ENCODE data around the gene RABGAP1L.

Gene RABGAP1L

DNA sequence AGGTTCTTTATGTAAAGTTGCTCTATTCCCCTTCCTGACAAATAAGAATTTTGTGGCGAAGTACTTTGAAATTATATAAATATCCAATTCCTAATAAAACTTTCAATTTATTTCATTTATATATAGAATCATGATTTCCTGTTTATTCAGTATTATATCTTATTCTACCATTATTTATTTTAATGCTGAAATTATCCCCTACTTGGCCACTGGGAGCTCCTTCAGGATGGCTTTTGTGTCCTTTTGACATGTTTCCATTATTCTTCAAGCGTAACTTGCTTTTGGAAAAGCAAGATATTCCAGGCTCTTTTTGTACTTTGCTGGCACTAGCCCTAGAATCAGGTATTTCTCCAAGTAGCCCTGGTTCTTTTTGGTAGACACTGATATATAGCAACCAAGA is 773.3 kb downstream of the RABGAP1L start:
- DNase-seq (ENCODE audit: low read depth): no peak
- no peak for TF ChIP-seq CTCF (IDR thresholded peaks at IDR 0.05; ENCODE audit: insufficient read depth, low read depth, low read length, missing control alignments)
- H3K4me3 ChIP-seq (ENCODE audit: low read length): no peak overlapping the region

- H3K4me3 ChIP-seq (ENCODE audit: low read length): no peak overlapping the region
- no peak for DNase-seq (ENCODE audit: low read depth)
- TF ChIP-seq CTCF (IDR thresholded peaks at IDR 0.05; ENCODE audit: insufficient read depth, low read depth, low read length, missing control alignments): no peak
Measured at GRCh38 chr1:174935961-174936727, 776.8 kb downstream of the RABGAP1L start.

DNA sequence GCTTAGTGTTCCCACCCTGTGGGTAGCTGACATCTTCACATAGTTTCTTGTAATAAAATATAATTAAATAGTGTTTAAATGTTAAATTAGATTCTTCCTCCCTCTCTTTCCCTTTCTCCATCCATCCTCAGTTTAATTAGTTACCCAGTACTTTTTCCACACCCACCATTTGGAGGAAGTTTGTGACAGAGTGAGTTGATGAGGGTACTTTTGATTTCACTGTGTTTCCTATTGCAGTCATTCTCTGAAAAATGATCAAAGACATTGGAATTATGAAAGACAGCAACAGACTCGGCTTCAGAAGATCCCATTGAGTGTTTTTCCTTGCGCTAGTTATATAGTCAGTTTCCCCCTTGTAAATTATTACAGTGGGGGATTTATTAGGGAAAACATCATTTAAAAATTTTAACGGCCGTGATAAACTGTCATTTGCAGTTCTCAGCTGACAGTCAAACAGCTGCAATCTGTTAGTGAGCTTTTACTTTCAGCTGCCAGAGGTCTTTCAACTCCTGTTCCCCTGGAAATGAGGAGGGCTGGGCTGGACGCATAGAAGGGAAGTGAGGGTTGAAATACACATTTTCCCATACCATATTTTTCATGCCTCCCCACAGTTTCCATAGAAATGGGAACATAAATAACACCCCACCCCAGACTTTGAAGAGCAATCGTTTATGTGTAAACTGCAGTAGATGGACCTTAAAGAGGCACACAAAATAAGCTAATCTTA is 779.1 kb downstream of the RABGAP1L start:
- TF ChIP-seq CTCF (IDR thresholded peaks at IDR 0.05; ENCODE audit: insufficient read depth, low read depth, low read length, missing control alignments): no peak
- no peak for DNase-seq (ENCODE audit: low read depth)
- H3K4me3 ChIP-seq (ENCODE audit: low read length): no peak overlapping the region

DNA sequence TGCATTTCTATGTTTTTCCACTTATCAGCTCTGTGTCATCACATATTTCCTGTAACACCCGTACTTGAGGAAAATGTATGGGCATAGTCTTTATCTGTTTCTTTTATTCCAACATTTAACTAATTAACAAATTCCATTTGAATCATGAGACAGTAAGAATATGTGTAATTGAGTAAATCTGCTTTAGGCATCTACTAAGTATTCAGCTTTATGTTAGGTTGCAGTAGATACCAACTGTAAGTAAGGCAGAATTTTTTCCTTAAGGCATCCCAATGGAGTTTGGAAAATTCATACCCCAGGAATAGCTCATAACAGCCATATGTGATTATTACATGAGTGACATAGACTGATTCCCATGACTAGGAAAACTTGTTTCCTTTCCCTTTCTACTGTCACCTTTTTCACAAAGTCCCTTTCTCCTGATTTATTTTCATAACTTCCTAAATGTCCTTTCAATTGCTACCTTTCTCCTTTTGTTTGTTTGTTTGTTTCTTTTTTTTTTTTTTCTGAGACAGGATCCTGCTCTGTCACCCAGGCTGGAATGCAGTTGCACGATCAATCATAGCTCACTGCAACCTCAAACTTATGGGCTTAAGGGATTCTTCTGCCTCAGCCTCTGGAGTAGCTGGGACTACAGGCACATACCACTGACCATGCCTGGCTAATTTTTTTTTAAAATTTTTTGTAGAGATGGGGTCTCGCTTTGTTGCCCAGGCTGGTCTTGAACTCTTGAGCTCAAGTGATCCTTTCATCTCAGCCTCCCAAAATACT is 780.6 kb downstream of the RABGAP1L start:
- no peak for DNase-seq (ENCODE audit: low read depth)
- H3K4me3 ChIP-seq (ENCODE audit: low read length): no peak overlapping the region
- no peak for TF ChIP-seq CTCF (IDR thresholded peaks at IDR 0.05; ENCODE audit: insufficient read depth, low read depth, low read length, missing control alignments)

DNA sequence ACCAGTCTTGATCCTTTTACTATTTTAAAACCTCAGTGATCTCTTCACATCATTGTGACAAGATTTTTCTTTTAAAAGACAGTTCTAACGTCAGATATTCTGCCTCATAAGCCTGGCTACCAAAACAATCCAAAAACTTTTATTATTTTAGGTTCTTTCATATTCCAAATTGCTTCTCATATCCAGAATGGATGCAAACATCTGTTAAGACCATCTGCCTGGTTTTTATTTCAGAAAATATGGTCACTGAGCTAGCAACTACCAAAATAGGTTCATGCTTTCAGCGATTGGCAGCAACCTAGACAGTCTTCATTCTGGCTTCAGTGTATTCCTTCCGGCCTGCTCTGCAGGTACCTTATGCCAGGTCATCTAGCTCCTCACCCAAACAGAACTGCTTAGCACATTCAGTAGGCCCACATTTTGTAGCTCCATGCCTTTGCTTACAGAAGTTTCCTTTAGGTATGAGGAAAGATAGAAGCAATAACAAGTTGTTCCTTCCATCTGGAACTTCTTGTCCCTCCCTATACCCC is 781.4 kb downstream of the RABGAP1L start:
- no peak for TF ChIP-seq CTCF (IDR thresholded peaks at IDR 0.05; ENCODE audit: insufficient read depth, low read depth, low read length, missing control alignments)
- no peak for DNase-seq (ENCODE audit: low read depth)
- H3K4me3 ChIP-seq (ENCODE audit: low read length): no peak overlapping the region

- H3K4me3 ChIP-seq (ENCODE audit: low read length): no peak overlapping the region
- TF ChIP-seq CTCF (IDR thresholded peaks at IDR 0.05; ENCODE audit: insufficient read depth, low read depth, low read length, missing control alignments): no peak
- DNase-seq (ENCODE audit: low read depth): peak; percentile 30
Measured at GRCh38 chr1:174942547-174943255, 783.4 kb downstream of the RABGAP1L start.
